Adrenal gland (tissue), 12 donors: ENCODE results near the gene ENPP5. TPM values are rescaled to one million over a fixed set of nuclear protein-coding genes. Genes with fewer than 3 reads are reported as not detected.
"Not testable (repeated sequence)": the region's sequence is repeated elsewhere in the genome, so short reads cannot be mapped to it uniquely, and the experiment has no call there.

ENCODE experiments used
- DNase-seq, 7 donors: peaks; one replicate each; pipeline ENCODE4 v3.0.0-alpha.2; 2019 to 2020
- H3K27ac ChIP-seq, 5 donors: fragments of 200-600 bp; sonication (generic) in 4 of 5; 1 replicate in 3 of 5; 2 replicates in 2 of 5; pipeline versions ENCODE4 v1.5.1 to v1.8.0; 2016 to 2020; ENCODE audit warnings: mild to moderate bottlenecking in 1 of 5
- H3K27me3 ChIP-seq: fragments of 200-600 bp; 2 replicates; pipeline ENCODE4 v1.8.0; 2021
- H3K36me3 ChIP-seq, 2 donors: fragments of 200-600 bp; replicated peaks in 1 of 2; 1 replicate in 1 of 2; 2 replicates in 1 of 2; pipeline versions ENCODE4 v1.5.1 to v1.8.0; 2018 to 2022
- H3K4me1 ChIP-seq, 2 donors: fragments of 200-600 bp; replicated peaks in 1 of 2; 1 replicate in 1 of 2; 2 replicates in 1 of 2; pipeline versions ENCODE4 v1.5.1 to v1.8.0; 2018 to 2021
- H3K4me3 ChIP-seq, 4 donors: fragments of 200-600 bp; sonication (generic) in 3 of 4; one replicate each; pipeline ENCODE4 v1.5.1; 2016 to 2018
- H3K9me3 ChIP-seq, 3 donors: fragments of 200-600 bp; sonication (generic) in 1 of 3; replicated peaks in 1 of 3; 1 replicate in 2 of 3; 2 replicates in 1 of 3; pipeline versions ENCODE4 v1.5.1 to v1.8.0; 2016 to 2021
- POLR2A ChIP-seq, 2 donors: fragments of 450-650 bp; IDR thresholded peaks; one replicate each; pipeline ENCODE4 v1.6.1; 2017; ENCODE audit warnings: antibody characterized with exemption in 2 of 2, mild to moderate bottlenecking in 2 of 2, moderate library complexity in 1 of 2
- WGBS, 4 donors: extraction: QIAGEN DNeasy Blood & Tissue Kit in 2 of 4; methylation state at CpG; one replicate each; pipeline versions ENCODE4 v1.1.5 to v1.1.7; 2013 to 2017; 5-methylcytosine and 5-hydroxymethylcytosine counted together
- intact Hi-C, 2 donors: fragments of 100-400 bp; cut with DNase I; formaldehyde crosslinking; loops; one replicate each; pipeline versions ENCODE4 v1.14.1 to v1.15.0; 2022 to 2023
- polyA plus RNA-seq, 3 donors: library from polyadenylated mRNA; stranded (reverse); fragments of 200-250 nt in 2 of 3; fragments of 350-450 nt in 1 of 3; fragmentation: Illumina TruSeq in 1 of 3; extraction: RNeasy Lipid Tissue Mini Kit (QIAGEN cat#74804) in 1 of 3; gene quantifications; one replicate each; pipeline ENCODE4 v1.2.3, GENCODE V29; 2013 to 2014
- total RNA-seq, 9 donors: library from RNA; depleted of rRNA in 4 of 9; stranded (reverse); fragments of >200 nt in 4 of 9; fragments of 120-200 nt in 1 of 9; fragmentation: NEBNext Ultra II Directional in 1 of 9; extraction: Animal tissue kit (Norgen Biotek cat#: 25700) in 1 of 9; gene quantifications; one replicate each; pipeline versions ENCODE4 v1.1.0 to v1.2.4, GENCODE V29; 2013 to 2023
- TF ChIP-seq, protein P1 (sequence below), 6 experiments: fragments of 450-650 bp in 4 of 6; fragments of 200-600 bp in 2 of 6; sonication (generic) in 1 of 6; IDR thresholded peaks; 1 replicate in 5 of 6; 2 replicates in 1 of 6; pipeline versions ENCODE4 v1.5.1 to v1.8.0; 2016 to 2021; ENCODE audit warnings: antibody characterized with exemption in 6 of 6, mild to moderate bottlenecking in 2 of 6, moderate library complexity in 1 of 6
- donor health status: healthy with polysubstance abuse.
- donor health status: Bipolar disorder and iron deficiency.
- donor health status: DM: yes; HTN: yes; CAD: no.
- donor health status: DM: no; HTN: no; CAD: no.
- donor health status: DM: no; HTN: no; CAD: no.
- donor health status: DM: yes; HTN: yes; CAD: no.

ENPP5 gene
- total and polyA plus RNA-seq, 12 donors = 2.2 to 25.7 (median 9.2) TPM

DNA sequence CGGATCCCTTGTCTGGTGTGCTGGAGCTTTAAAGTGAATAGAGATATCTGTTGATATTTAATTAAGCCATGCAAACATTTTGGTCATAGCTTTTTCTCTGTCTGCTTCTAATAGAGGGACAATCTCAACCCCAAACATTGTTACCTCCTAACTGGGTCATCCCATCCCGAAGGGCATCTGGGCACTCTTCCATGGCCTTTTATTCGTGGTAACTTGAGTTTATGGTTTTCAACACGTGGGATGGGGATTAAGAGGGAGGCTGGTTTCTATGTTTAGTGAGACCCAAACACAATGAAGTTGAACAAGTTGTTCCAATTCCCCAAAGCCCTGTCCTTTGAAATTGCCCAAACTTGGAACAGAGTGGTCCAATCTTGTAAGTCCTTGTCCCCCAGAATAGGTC is 1.4 kb upstream of the ENPP5 start:
- Histone ChIP-seq H3K27me3 (peaks cover 4% of the 10 kb centered on the region), H3K27ac (no peak overlapping the region), H3K9me3 (no peaks in the 10 kb centered on the region), H3K4me3 (no peak overlapping the region), H3K36me3 (no peaks in the 10 kb centered on the region), H3K4me1 (peaks cover 0 to 6% of the 10 kb centered on the region in 2 donors)
- no peak for DNase-seq
- WGBS, 4 donors = 74 to 89% (median 82%) methylated on average over 4 of the region's 4 CpGs
- TF ChIP-seq POLR2A (IDR thresholded peaks at IDR 0.05) = no peak
- TF ChIP-seq, protein P1, sequence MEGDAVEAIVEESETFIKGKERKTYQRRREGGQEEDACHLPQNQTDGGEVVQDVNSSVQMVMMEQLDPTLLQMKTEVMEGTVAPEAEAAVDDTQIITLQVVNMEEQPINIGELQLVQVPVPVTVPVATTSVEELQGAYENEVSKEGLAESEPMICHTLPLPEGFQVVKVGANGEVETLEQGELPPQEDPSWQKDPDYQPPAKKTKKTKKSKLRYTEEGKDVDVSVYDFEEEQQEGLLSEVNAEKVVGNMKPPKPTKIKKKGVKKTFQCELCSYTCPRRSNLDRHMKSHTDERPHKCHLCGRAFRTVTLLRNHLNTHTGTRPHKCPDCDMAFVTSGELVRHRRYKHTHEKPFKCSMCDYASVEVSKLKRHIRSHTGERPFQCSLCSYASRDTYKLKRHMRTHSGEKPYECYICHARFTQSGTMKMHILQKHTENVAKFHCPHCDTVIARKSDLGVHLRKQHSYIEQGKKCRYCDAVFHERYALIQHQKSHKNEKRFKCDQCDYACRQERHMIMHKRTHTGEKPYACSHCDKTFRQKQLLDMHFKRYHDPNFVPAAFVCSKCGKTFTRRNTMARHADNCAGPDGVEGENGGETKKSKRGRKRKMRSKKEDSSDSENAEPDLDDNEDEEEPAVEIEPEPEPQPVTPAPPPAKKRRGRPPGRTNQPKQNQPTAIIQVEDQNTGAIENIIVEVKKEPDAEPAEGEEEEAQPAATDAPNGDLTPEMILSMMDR (IDR thresholded peaks at IDR 0.05) = no peak
- intact Hi-C loops = no loop called here

DNA sequence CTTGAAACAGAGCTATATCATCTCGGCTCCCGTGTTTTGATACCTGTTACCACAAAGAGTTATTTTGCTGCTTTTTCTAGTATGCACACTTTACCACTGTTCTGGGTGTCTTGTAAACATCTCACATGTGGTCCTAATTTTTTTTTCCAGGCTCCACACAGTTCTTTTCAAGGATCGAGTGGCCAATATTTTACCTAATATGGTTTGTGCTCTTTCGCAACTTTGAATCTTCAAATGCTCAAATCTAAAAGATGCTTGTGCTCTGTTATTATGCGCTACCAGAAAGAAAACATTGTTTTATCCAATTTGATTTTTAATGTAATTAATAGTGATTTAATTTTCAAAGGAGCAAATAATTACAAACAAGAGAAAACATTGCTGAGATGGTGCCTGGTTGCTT is 10.7 kb downstream of the ENPP5 start:
- Histone ChIP-seq H3K4me1 (no peaks in the 10 kb centered on the region), H3K9me3 (no peaks in the 10 kb centered on the region), H3K27ac (no peak overlapping the region), H3K27me3 (no peaks in the 10 kb centered on the region), H3K36me3 (no peaks in the 10 kb centered on the region), H3K4me3 (no peak overlapping the region)
- WGBS, 4 donors = 92 to 96% (median 94%) methylated on average over 5 of the region's 5 CpGs
- intact Hi-C loops = no loop called here
- no peak for DNase-seq
- TF ChIP-seq, protein P1 (IDR thresholded peaks at IDR 0.05) = no peak
- no peak for TF ChIP-seq POLR2A (IDR thresholded peaks at IDR 0.05)

DNA sequence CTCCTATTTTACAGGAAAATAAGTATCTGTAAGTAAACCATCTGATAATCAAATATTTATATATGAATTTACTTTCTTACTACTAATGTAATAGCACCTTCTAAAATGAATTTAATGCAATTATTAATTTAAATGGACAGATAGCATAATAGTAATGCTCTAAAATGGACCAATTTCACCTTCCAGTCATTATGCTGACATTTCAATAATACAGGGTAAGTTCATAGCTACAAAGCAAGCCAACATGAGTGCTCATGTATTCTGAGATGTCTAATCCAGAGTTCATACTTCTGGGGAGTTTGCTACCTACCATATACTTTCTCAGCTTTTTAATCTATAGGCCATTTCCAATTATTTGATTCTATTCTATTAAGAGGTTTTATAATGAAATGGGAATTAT is 11.6 kb downstream of the ENPP5 start:
- no peak for DNase-seq
- Histone ChIP-seq H3K9me3 (no peaks in the 10 kb centered on the region), H3K4me3 (no peak overlapping the region)

DNA sequence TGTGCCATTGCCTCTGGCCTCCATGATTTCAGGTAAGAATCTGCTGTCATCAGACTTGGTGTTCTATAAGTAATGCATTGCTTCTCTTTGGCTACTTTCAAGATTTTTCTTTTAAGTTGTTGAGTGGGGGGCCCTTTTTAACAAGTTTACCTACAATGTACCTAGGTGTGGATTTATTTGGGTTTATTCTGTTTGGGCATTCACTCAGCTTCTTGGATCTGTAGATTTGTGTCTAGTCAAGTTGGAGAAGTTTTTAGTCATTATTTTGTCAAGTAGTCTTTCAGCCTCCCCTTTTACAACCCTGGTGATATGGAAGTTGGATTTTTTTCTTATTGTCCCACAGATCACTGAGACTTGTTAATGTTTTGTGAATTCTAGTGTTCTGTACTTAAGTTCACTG is 14.1 kb downstream of the ENPP5 start:
- H3K27me3 ChIP-seq = no peaks in the 10 kb centered on the region
- H3K4me1 ChIP-seq = no peaks in the 10 kb centered on the region
- intact Hi-C loops = no loop called here
- H3K4me3 ChIP-seq = no peak overlapping the region
- H3K9me3 ChIP-seq = no peaks in the 10 kb centered on the region
- no peak overlapping the region for H3K27ac ChIP-seq
- H3K36me3 ChIP-seq = no peaks in the 10 kb centered on the region
- no peak for DNase-seq
- TF ChIP-seq, protein P1 (IDR thresholded peaks at IDR 0.05) = no peak
- no peak for TF ChIP-seq POLR2A (IDR thresholded peaks at IDR 0.05)

More for the DNA sequence above, 11.6 kb downstream of the ENPP5 start:
- TF ChIP-seq POLR2A (IDR thresholded peaks at IDR 0.05) = no peak
- TF ChIP-seq, protein P1 (IDR thresholded peaks at IDR 0.05) = no peak
- Histone ChIP-seq H3K27ac (no peak overlapping the region), H3K27me3 (no peaks in the 10 kb centered on the region), H3K36me3 (no peaks in the 10 kb centered on the region), H3K4me1 (no peaks in the 10 kb centered on the region)
- intact Hi-C loops = no loop called here

DNA sequence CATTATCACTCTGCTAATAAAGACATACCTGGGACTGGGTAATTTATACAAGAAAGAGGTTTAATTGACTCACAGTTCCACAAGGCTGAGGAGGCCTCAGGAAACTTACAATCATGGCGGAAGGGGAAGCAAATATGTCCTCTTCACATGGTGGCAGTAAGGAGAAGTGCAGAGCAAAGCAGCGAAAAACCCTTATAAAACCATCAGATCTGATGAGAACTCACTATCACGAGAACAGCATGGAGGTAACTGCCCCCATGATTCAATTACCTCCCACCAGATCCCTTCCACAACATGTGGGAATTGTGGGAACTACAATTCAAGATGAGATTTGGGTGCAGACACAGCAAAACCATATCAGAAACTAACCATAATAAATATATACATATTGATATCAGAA is 21.7 kb downstream of the ENPP5 start:
- H3K4me1 ChIP-seq, H3K9me3 ChIP-seq, H3K36me3 ChIP-seq, H3K4me3 ChIP-seq, H3K27me3 ChIP-seq, intact Hi-C loops, H3K27ac ChIP-seq, DNase-seq: not testable (repeated sequence)
- 88 to 96% (median 92%) methylated on average over 3 of the region's 3 CpGs for WGBS, 4 donors
